ENCODE results near the gene OR12D2.

DNA sequence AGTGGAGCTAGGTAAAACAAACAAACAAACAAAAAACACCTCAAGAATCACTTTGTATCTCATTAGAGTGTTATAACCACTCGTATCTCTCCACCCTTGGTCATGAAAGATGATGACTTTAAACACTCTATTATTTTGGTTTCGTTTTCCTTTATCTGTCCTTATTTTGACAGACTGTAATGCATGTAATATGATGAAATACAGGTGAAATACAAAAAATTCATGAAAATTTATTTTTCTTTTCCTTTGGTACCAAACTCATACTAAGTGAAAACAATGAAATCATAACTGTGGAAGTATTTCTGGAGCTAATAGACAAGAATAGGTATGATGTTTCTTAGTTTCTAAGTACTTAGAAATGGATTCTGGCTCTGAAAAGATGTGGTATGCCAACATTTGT lies 4.1 kb downstream of the OR12D2 start:
- TF ChIP-seq POLR2AphosphoS5 (IDR thresholded peaks at IDR 0.05) (no peak), POLR2A (IDR thresholded peaks at IDR 0.05; ENCODE audit: low read depth) (no peak)
- TF ChIP-seq, protein P1, sequence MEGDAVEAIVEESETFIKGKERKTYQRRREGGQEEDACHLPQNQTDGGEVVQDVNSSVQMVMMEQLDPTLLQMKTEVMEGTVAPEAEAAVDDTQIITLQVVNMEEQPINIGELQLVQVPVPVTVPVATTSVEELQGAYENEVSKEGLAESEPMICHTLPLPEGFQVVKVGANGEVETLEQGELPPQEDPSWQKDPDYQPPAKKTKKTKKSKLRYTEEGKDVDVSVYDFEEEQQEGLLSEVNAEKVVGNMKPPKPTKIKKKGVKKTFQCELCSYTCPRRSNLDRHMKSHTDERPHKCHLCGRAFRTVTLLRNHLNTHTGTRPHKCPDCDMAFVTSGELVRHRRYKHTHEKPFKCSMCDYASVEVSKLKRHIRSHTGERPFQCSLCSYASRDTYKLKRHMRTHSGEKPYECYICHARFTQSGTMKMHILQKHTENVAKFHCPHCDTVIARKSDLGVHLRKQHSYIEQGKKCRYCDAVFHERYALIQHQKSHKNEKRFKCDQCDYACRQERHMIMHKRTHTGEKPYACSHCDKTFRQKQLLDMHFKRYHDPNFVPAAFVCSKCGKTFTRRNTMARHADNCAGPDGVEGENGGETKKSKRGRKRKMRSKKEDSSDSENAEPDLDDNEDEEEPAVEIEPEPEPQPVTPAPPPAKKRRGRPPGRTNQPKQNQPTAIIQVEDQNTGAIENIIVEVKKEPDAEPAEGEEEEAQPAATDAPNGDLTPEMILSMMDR (IDR thresholded peaks at IDR 0.05), result no peak

Measured in esophagus muscularis mucosa (tissue), 3 donors.